HepG2 (cell line): ENCODE results near the gene KLF15. TPM values are rescaled to one million over a fixed set of nuclear protein-coding genes. Genes with fewer than 3 reads are reported as not detected.
A peak's percentile ranks its signal among the peaks of the same experiment; 100 is the strongest.

ENCODE experiments used
- CBX5 ChIP-seq: sonication (generic); formaldehyde crosslinking; IDR thresholded peaks from 2 replicates; pipeline ENCODE4 v1.4.0; 2020; ENCODE audit warnings: missing genetic modification reagents, borderline replicate concordance
- CCAR2 ChIP-seq: fragments of 200-400 bp; formaldehyde crosslinking; optimal IDR thresholded peaks from 2 replicates; pipeline ENCODE3; 2018; ENCODE audit warnings: low read depth, mild to moderate bottlenecking, low read length, moderate library complexity
- GTF3A ChIP-seq: sonication (generic); formaldehyde crosslinking; conservative IDR thresholded peaks from 2 replicates; pipeline ENCODE4 v1.4.0; 2020; ENCODE audit warnings: mild to moderate bottlenecking, missing genetic modification reagents
- HNF1A ChIP-seq, 2 experiments: sonication (generic) in 1 of 2; formaldehyde crosslinking in 1 of 2; IDR thresholded peaks; 2 replicates each; pipeline versions ENCODE4 v1.4.0 to v1.6.1; 2016 to 2020; ENCODE audit warnings: borderline replicate concordance in 1 of 2, low read depth in 1 of 2, mild to moderate bottlenecking in 1 of 2, missing genetic modification reagents in 1 of 2
- HNF4G ChIP-seq, 2 experiments: sonication (generic) in 1 of 2; formaldehyde crosslinking in 1 of 2; IDR thresholded peaks; 2 replicates each; pipeline versions ENCODE4 v1.4.0 to v1.6.1; 2011 to 2020; ENCODE audit warnings: borderline replicate concordance in 2 of 2, low read depth in 2 of 2, mild to moderate bottlenecking in 2 of 2, low read length in 1 of 2, missing genetic modification reagents in 1 of 2, moderate library complexity in 1 of 2
- MATR3 ChIP-seq: sonication (generic); formaldehyde crosslinking; IDR thresholded peaks from 2 replicates; pipeline ENCODE4 v1.4.0; 2020; ENCODE audit warnings: missing genetic modification reagents
- RELA ChIP-seq: sonication (generic); formaldehyde crosslinking; IDR thresholded peaks from 2 replicates; pipeline ENCODE4 v1.4.0; 2020; ENCODE audit warnings: missing genetic modification reagents
- STAT5B ChIP-seq: sonication (generic); formaldehyde crosslinking; IDR thresholded peaks from 2 replicates; pipeline ENCODE4 v1.4.0; 2020; ENCODE audit warnings: missing genetic modification reagents
- ZBTB10 ChIP-seq: sonication (generic); formaldehyde crosslinking; IDR thresholded peaks from 2 replicates; pipeline ENCODE4 v1.4.0; 2020; ENCODE audit warnings: missing genetic modification reagents, borderline replicate concordance
- ZKSCAN5 ChIP-seq: sonication (generic); formaldehyde crosslinking; IDR thresholded peaks from 2 replicates; pipeline ENCODE4 v1.5.1; 2020; ENCODE audit warnings: mild to moderate bottlenecking, missing genetic modification reagents
- ZNF124 ChIP-seq: sonication (generic); formaldehyde crosslinking; IDR thresholded peaks from 2 replicates; pipeline ENCODE4 v1.4.0; 2020; ENCODE audit warnings: missing genetic modification reagents
- ZNF138 ChIP-seq: sonication (generic); formaldehyde crosslinking; IDR thresholded peaks from 2 replicates; pipeline ENCODE4 v1.5.0; 2020; ENCODE audit warnings: mild to moderate bottlenecking, low read depth, missing genetic modification reagents
- ZNF335 ChIP-seq: sonication (generic); formaldehyde crosslinking; IDR thresholded peaks from 2 replicates; pipeline ENCODE4 v1.4.0; 2020; ENCODE audit warnings: missing genetic modification reagents
- ZNF614 ChIP-seq: IDR thresholded peaks from 2 replicates; pipeline ENCODE4 v1.6.1; 2018; ENCODE audit warnings: missing biosample characterization, missing genetic modification reagents, inconsistent platforms, borderline replicate concordance
- ZNF629 ChIP-seq: sonication (generic); formaldehyde crosslinking; conservative IDR thresholded peaks from 2 replicates; pipeline ENCODE4 v1.5.0; 2020; ENCODE audit warnings: missing genetic modification reagents
- ZNF773 ChIP-seq: sonication (generic); formaldehyde crosslinking; IDR thresholded peaks from 2 replicates; pipeline ENCODE4 v1.4.0; 2020; ENCODE audit warnings: missing genetic modification reagents, borderline replicate concordance
- polyA plus RNA-seq, 8 experiments: library from polyadenylated mRNA; depleted of rRNA in 3 of 8; stranded (reverse) in 7 of 8; unstranded in 1 of 8; fragments of >200 nt; fragmentation: Illumina TruSeq in 4 of 8; extraction: Trizol in 4 of 8; gene quantifications; 2 replicates each; pipeline versions ENCODE4 v1.2.1 to v1.2.3, GENCODE V29; 2011 to 2016; ENCODE audit warnings: low read depth in 4 of 8, missing spikeins in 1 of 8, mixed read lengths in 1 of 8; ENCODE audit not compliant: insufficient read depth in 1 of 8
- total RNA-seq, 5 experiments: library from RNA; depleted of rRNA; stranded (reverse); fragments of >200 nt; fragmentation: Illumina TruSeq; extraction: Trizol; gene quantifications; 2 replicates each; pipeline ENCODE4 v1.2.3, GENCODE V29; 2016; ENCODE audit warnings: low read depth in 1 of 5
- TF ChIP-seq, protein P1 (sequence below): sonication (generic); formaldehyde crosslinking; IDR thresholded peaks from 2 replicates; pipeline ENCODE4 v1.8.1; 2023; ENCODE audit warnings: mild to moderate bottlenecking, inconsistent platforms, moderate library complexity, missing genetic modification reagents, borderline replicate concordance

The KLF15 gene
- total and polyA plus RNA-seq, 2 of the 13 experiments (the other 11 are each of a cell fraction or from before 2014, with no cell fraction given): 7.1 to 7.8 TPM

GRCh38 chr3:126340943-126341754 is 16.1 kb downstream of the KLF15 start (continued):
- TF ChIP-seq ZBTB10 (no peak), HNF4G (IDR thresholded peaks at IDR 0.05; ENCODE audit: borderline replicate concordance, low read depth, low read length) (peak; percentile 68; the same call in 1 of the 2 replicates), HNF4G (CRISPR knock-in tag; IDR thresholded peaks at IDR 0.05; ENCODE audit: borderline replicate concordance, low read depth) (peak; percentile 73; the same call in 1 of the 2 replicates), ZNF614 (no peak), ZNF335 (no peak), GTF3A (CRISPR knock-in tag) (no peak), RELA (no peak), HNF1A (IDR thresholded peaks at IDR 0.05; ENCODE audit: low read depth) (no peak), HNF1A (CRISPR knock-in tag; IDR thresholded peaks at IDR 0.05; ENCODE audit: borderline replicate concordance) (no peak), CCAR2 (no peak), ZNF124 (no peak), ZNF629 (CRISPR knock-in tag) (no peak), ZNF773 (CRISPR knock-in tag) (no peak), MATR3 (no peak), ZNF138 (CRISPR knock-in tag) (no peak), ZKSCAN5 (CRISPR knock-in tag) (peak; percentile 54; the same call in 1 of the 2 replicates), STAT5B (CRISPR knock-in tag) (no peak), CBX5 (no peak)
- TF ChIP-seq, protein P1, sequence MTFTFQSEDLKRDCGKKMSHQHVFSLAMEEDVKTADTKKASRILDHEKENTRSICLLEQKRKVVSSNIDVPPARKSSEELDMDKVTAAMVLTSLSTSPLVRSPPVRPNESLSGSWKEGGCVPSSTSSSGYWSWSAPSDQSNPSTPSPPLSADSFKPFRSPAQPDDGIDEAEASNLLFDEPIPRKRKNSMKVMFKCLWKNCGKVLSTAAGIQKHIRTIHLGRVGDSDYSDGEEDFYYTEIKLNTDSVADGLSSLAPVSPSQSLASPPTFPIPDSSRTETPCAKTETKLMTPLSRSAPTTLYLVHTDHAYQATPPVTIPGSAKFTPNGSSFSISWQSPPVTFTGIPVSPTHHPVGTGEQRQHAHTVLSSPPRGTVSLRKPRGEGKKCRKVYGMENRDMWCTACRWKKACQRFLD (CRISPR knock-in tag): no peak
